Measurements from ENCODE around the gene SLAMF7.

The SLAMF7 gene

GRCh38 chr1:160740133-160740688 lies 1.2 kb downstream of the SLAMF7 start:
- no peak for TF ChIP-seq CTCF (IDR thresholded peaks at IDR 0.05)

- TF ChIP-seq CTCF (IDR thresholded peaks at IDR 0.05), result no peak
Measured at GRCh38 chr1:160741092-160741501, 2.0 kb downstream of the SLAMF7 start.

- no peak for TF ChIP-seq CTCF (IDR thresholded peaks at IDR 0.05)
Measured at GRCh38 chr1:160741612-160742348, 2.7 kb downstream of the SLAMF7 start.

GRCh38 chr1:160742428-160743127 lies 3.5 kb downstream of the SLAMF7 start:
- TF ChIP-seq CTCF (IDR thresholded peaks at IDR 0.05), result no peak

- TF ChIP-seq CTCF (IDR thresholded peaks at IDR 0.05), result no peak
Measured at GRCh38 chr1:160743266-160743665, 4.2 kb downstream of the SLAMF7 start.

- no peak for TF ChIP-seq CTCF (IDR thresholded peaks at IDR 0.05)
Measured at GRCh38 chr1:160744199-160744851, 5.3 kb downstream of the SLAMF7 start.

- no peak for TF ChIP-seq CTCF (IDR thresholded peaks at IDR 0.05)
Measured at GRCh38 chr1:160744852-160745520, 5.9 kb downstream of the SLAMF7 start.

Measured in LNCAP (cell line).